Brain microvascular endothelial cell (primary cell): ENCODE measurements around the gene IFNA6.

ENCODE experiments used
- DNase-seq: peaks from one replicate; pipeline ENCODE4 v3.0.0-alpha.2; 2020
- H3K27ac ChIP-seq: fragments of 250-450 bp; sonication (Bioruptor Pico); 2 replicates; pipeline ENCODE4 v1.5.1; 2020; ENCODE audit warnings: mild to moderate bottlenecking, moderate library complexity
- H3K27me3 ChIP-seq: fragments of 250-450 bp; sonication (Bioruptor Pico); replicated peaks from 2 replicates; pipeline ENCODE4 v1.5.1; 2020; ENCODE audit warnings: mild to moderate bottlenecking
- H3K36me3 ChIP-seq: fragments of 250-450 bp; sonication (Bioruptor Pico); replicated peaks from 2 replicates; pipeline ENCODE4 v1.5.1; 2020; ENCODE audit warnings: mild to moderate bottlenecking
- H3K4me3 ChIP-seq: 2 replicates; pipeline ENCODE4 v1.5.1; 2011; ENCODE audit warnings: low read depth, mild to moderate bottlenecking, control low read depth, low read length, moderate library complexity
- CTCF ChIP-seq: IDR thresholded peaks from 2 replicates; pipeline ENCODE4 v1.5.1; 2011; ENCODE audit warnings: low read depth, mild to moderate bottlenecking, moderate library complexity, low read length, control low read depth, inconsistent platforms; ENCODE audit errors: missing control alignments
- in situ Hi-C: cut with HindIII; loops from 2 replicates; pipeline ENCODE4 v1.10.0; 2017; ENCODE audit warnings: low sequenced_read_pairs, low pct_ligation_motif_present

The IFNA6 gene

GRCh38 chr9:21311889-21312288, 38.8 kb downstream of the IFNA6 start:
- no peak for TF ChIP-seq CTCF
- Histone ChIP-seq H3K27me3 (peaks cover 5% of the 10 kb centered on the region), H3K4me3 (no peak overlapping the region), H3K36me3 (no peaks in the 10 kb centered on the region), H3K27ac (no peak overlapping the region)
- in situ Hi-C loops: no loop called here
- DNase-seq: no peak

GRCh38 chr9:21305213-21305612, 45.5 kb downstream of the IFNA6 start, which contains the start of gene IFNA5:
Gene IFNA5 (minus strand): TSS chr9:21305313. CDS start chr9:21305256, 57 bp downstream.
- Histone ChIP-seq H3K36me3 (no peaks in the 10 kb centered on the region), H3K27ac (no peak within 1 kb of the TSS), H3K4me3 (no peak within 1 kb of the TSS), H3K27me3 (no peaks in the 10 kb centered on the region)
- DNase-seq: no peak
- in situ Hi-C loops: no loop called here
- no peak for TF ChIP-seq CTCF
